ENCODE data around the gene ZFPL1.

- TF ChIP-seq CTCF (IDR thresholded peaks at IDR 0.05; ENCODE audit: insufficient read depth, low read length, poor library complexity, severe bottlenecking): no peak
- TF ChIP-seq EZH2phosphoT487 (conservative IDR thresholded peaks at IDR 0.05; ENCODE audit: low read length): no peak
These were observed 5.6 kb downstream of the ZFPL1 start for GRCh38 chr11:65089621-65090020.
